ENCODE measurements around the gene TXNDC11.

TXNDC11 gene

DNA sequence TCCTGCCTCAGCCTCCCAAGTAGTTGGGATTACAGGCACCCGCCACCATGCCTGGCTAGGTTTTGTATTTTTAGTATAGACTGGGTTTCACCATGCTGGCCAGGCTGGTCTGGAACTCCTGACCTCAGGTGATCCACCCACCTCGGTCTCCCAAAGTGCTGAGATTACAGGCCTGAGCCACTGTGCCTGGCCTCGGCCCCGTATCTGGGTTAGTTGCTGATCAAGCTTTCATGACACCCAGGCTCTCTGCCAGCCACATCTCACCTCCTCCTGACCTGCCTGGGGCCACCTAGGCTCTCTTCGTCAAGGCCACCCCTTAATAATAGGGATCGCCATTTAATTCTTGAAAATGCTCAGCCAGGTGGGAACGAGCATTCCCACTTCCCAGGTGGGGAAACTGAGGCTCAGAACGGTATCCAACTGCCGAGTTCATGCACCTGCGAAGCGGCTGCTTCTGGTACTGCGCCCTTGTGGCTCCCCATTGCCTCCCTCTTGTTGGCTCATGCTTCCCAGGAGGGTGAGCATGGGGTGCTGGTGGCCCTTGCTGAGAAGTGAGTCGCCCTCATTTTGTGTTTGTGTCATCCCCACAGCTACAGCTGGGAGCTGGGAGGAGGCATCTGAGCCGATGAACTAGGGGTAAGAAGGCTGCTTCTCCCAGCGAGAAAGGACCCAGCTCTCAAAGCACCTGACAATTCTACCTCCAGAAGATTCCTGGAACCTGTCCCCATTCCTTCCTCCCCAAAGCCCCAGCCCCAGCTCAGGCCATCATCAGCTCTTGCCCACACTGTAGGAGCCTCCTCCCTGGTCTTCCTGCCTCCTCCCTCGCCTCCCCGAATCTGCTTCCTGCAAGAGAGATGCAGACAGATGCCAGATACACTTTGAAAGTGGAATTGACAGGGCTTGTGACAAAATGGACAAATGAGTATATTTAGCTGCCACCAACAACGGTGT lies 91.7 kb downstream of the TXNDC11 start:
- no peak for DNase-seq

- DNase-seq = no peak
These were observed 93.4 kb downstream of the TXNDC11 start for GRCh38 chr16:11649276-11649675.

DNA sequence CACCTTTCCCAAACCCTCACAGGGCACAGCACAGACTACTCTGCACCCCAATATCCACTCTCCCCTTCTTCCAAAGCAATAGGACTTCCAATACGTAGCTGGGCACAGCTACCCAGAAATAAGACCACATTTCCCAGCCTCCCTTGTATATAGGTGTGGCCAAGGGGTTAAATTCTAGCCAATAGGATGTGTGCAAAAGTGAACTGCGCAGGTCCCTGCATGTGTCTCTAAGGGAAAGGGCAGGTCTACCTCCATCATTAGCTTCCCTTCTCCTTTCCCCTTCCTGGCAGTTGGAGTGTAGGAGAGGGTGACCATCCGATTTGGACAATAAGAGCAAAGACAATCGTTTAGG lies 99.9 kb downstream of the TXNDC11 start:
- DNase-seq = no peak

GRCh38 chr16:11640987-11641817 lies 101.5 kb downstream of the TXNDC11 start:
- no peak for DNase-seq

- DNase-seq = no peak
These were observed 102.4 kb downstream of the TXNDC11 start for GRCh38 chr16:11639925-11640899.

DNA sequence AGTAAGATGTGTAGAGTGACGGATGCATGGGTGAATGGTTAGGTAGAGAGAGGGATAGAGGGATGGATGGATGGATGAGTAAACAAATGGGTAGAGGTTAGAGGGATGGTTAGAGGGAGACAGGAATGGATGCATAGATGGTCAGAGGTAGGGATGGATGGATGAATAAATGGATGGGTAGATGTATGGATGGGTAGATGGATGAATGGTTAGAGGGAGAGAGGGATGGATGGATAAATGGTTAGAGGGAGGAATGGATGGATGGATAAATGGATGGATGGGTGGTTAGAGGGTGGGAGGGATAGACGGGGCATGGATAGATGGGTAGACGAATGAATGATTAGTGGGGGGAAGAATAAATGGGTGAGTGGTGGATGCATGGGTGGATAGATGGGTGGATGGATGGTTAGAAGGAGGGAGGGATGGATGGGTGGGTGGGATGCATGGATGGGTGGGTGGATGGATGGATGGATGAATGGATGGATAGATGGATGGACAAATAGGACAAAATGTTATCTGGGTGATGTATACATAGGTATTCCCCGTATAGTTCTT lies 103.6 kb downstream of the TXNDC11 start:
- no peak for DNase-seq

DNA sequence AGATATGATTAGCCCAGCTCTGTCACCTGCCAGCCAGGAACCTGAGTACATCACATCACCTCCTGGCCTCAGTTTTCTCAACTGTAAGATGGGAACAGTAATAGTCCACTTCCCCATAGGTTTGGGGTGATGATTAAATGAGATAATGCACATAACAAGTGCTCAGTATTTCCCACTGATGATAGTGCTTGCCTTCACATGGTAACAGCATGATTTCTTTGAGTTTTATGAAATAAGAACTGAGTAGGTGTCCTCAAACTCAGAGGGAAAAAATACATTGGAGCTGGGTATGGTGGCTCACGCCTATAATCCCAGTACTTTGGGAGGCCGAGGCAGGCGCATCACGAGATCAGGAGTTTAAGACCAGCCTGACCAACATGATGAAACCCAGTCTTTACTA lies 104.5 kb downstream of the TXNDC11 start:
- DNase-seq = no peak

- DNase-seq = no peak
These were observed 105.3 kb downstream of the TXNDC11 start for GRCh38 chr16:11637320-11637719.

- DNase-seq = no peak
These were observed 106.4 kb downstream of the TXNDC11 start for GRCh38 chr16:11636172-11636721.

GRCh38 chr16:11635679-11636171 lies 106.9 kb downstream of the TXNDC11 start:
- no peak for DNase-seq

GRCh38 chr16:11635113-11635652 lies 107.5 kb downstream of the TXNDC11 start:
- no peak for DNase-seq

GRCh38 chr16:11634312-11634711 lies 108.3 kb downstream of the TXNDC11 start:
- no peak for DNase-seq

DNA sequence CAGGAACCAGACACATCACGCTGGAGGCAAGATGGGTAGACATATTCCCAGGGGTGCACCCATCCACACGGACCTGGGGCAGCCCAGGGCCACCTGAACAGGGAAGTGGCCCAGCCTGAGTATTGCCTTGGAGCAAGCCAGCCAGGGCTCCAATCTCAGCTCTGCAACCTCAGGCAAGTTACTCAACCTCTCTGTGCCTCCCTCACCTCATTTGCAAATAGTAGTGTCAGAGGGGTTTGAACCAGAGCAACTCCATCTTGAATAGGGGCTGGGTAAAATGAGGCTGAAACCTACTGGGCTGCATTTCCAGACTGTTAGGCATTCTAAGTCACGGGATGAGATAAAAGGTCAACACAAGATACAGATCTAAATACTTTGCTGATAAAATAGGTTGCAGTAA lies 109.5 kb downstream of the TXNDC11 start:
- no peak for DNase-seq

- no peak for DNase-seq
These were observed 110.2 kb downstream of the TXNDC11 start for GRCh38 chr16:11632455-11632939.

DNA sequence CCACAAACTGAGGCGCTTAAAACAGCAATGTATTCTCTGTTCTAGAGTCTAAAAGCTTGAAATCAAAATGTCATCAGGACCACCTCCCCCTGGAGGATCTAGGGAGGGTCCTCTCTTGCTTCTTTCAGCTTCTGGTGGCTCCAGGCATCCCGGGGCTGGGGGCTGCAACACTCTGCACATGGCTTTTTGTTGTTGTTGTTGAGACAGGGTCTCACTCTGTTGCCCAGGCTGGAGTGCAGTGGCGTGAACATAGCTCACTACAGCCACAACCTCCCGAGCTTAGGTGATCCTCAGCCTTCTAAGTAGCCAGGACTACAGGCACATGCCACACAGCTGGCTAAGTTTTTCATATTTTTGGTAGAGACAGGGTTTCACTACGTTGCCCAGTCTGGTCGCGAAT lies 111.4 kb downstream of the TXNDC11 start:
- no peak for DNase-seq

- DNase-seq = no peak
These were observed 111.9 kb downstream of the TXNDC11 start for GRCh38 chr16:11630768-11631056.

GRCh38 chr16:11630046-11630767 lies 112.5 kb downstream of the TXNDC11 start:
- no peak for DNase-seq

All from activated naive CD4-positive, alpha-beta T cell (primary cell).